Fibroblast of pulmonary artery (primary cell): Measurements from ENCODE around the gene CDKN1A.

Experiments
- DNase-seq: peaks from one replicate; pipeline ENCODE4 v3.0.0-alpha.2; 2010; ENCODE audit warnings: low read depth
- H3K4me3 ChIP-seq: replicated peaks from 2 replicates; pipeline ENCODE4 v1.5.1; 2011; ENCODE audit warnings: low read depth, mild to moderate bottlenecking, control low read depth, low read length, moderate library complexity
- TF ChIP-seq, protein P1 (sequence below): IDR thresholded peaks from 2 replicates; pipeline ENCODE4 v1.5.1; 2011; ENCODE audit warnings: mild to moderate bottlenecking, control low read depth, low read length, inconsistent platforms; ENCODE audit errors: missing control alignments

CDKN1A gene

DNA sequence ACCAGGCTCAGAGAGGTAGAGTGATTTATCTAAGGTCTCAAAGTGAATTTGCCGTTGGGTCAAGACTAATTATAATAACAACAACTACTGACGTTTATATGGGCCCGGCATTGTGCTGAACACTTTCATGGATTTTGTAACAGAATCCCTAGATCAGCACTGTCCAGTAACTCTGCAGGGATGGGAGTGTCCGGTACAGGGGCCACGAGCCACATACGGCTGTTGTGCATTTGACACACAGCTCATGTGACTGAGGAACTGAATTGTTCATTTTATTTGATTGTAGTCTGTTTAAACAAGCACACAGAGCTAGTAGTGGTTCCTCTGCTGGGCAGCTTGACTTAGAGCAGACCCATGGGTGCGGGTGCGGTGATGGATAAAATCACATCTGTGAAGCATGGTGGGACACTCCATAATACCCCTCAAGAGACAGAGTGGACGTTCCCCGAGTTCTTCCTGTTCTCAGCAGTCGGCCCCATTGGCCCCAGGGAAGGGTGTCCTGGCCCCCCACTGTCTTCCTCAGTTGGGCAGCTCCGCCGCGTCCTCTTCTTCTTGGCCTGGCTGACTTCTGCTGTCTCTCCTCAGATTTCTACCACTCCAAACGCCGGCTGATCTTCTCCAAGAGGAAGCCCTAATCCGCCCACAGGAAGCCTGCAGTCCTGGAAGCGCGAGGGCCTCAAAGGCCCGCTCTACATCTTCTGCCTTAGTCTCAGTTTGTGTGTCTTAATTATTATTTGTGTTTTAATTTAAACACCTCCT lies 6.8 kb downstream of the CDKN1A start:
- DNase-seq, result no peak
- no peak overlapping the region for H3K4me3 ChIP-seq
- TF ChIP-seq, protein P1, sequence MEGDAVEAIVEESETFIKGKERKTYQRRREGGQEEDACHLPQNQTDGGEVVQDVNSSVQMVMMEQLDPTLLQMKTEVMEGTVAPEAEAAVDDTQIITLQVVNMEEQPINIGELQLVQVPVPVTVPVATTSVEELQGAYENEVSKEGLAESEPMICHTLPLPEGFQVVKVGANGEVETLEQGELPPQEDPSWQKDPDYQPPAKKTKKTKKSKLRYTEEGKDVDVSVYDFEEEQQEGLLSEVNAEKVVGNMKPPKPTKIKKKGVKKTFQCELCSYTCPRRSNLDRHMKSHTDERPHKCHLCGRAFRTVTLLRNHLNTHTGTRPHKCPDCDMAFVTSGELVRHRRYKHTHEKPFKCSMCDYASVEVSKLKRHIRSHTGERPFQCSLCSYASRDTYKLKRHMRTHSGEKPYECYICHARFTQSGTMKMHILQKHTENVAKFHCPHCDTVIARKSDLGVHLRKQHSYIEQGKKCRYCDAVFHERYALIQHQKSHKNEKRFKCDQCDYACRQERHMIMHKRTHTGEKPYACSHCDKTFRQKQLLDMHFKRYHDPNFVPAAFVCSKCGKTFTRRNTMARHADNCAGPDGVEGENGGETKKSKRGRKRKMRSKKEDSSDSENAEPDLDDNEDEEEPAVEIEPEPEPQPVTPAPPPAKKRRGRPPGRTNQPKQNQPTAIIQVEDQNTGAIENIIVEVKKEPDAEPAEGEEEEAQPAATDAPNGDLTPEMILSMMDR, result no peak

DNA sequence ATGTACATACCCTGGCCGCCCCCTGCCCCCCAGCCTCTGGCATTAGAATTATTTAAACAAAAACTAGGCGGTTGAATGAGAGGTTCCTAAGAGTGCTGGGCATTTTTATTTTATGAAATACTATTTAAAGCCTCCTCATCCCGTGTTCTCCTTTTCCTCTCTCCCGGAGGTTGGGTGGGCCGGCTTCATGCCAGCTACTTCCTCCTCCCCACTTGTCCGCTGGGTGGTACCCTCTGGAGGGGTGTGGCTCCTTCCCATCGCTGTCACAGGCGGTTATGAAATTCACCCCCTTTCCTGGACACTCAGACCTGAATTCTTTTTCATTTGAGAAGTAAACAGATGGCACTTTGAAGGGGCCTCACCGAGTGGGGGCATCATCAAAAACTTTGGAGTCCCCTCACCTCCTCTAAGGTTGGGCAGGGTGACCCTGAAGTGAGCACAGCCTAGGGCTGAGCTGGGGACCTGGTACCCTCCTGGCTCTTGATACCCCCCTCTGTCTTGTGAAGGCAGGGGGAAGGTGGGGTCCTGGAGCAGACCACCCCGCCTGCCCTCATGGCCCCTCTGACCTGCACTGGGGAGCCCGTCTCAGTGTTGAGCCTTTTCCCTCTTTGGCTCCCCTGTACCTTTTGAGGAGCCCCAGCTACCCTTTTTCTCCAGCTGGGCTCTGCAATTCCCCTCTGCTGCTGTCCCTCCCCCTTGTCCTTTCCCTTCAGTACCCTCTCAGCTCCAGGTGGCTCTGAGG lies 7.6 kb downstream of the CDKN1A start:
- no peak overlapping the region for H3K4me3 ChIP-seq
- DNase-seq, result no peak
- TF ChIP-seq, protein P1, result no peak

DNA sequence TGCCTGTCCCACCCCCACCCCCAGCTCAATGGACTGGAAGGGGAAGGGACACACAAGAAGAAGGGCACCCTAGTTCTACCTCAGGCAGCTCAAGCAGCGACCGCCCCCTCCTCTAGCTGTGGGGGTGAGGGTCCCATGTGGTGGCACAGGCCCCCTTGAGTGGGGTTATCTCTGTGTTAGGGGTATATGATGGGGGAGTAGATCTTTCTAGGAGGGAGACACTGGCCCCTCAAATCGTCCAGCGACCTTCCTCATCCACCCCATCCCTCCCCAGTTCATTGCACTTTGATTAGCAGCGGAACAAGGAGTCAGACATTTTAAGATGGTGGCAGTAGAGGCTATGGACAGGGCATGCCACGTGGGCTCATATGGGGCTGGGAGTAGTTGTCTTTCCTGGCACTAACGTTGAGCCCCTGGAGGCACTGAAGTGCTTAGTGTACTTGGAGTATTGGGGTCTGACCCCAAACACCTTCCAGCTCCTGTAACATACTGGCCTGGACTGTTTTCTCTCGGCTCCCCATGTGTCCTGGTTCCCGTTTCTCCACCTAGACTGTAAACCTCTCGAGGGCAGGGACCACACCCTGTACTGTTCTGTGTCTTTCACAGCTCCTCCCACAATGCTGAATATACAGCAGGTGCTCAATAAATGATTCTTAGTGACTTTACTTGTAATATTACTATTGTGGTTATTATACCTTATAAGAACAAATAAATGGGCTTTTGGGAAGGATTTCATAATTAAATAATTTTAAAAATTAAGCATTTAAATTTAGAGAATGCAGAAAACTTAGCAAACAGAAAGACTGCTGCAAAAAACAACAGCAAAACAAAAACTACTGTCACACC lies 8.4 kb downstream of the CDKN1A start:
- no peak for DNase-seq
- TF ChIP-seq, protein P1, result no peak
- no peak overlapping the region for H3K4me3 ChIP-seq

DNA sequence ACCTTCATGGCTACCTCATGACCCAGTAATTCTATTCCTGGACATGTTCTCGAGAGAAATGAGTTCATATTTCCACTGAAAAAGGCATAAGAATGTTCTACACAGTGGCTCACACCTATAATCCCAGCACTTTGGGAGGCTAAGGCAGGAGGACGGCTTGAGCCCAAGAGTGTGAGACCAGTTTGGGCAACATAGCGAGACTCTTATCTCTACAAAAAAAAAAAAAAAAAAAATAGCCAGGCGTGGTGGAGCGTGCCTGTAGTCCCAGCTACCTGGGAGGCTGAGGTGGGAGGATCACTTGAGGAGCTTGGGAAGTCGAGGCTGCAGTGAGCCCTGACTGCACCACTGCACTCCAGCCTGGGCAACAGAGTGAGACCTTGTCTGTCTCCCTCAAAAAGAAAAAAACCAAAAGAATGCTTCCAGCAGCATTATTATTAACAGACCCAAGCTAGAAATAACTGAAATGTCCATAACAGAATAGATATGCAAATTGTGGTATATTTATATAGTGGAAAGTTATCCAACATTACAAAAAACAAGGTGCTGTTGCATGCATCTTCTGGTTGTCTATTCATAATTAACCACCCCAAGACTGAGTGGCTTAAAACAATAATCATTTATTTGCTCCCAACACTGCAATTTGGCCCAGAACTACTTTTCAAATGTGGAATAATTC lies 9.7 kb downstream of the CDKN1A start:
- DNase-seq, result peak; percentile 57
- H3K4me3 ChIP-seq, result no peak overlapping the region
- TF ChIP-seq, protein P1, result no peak

DNA sequence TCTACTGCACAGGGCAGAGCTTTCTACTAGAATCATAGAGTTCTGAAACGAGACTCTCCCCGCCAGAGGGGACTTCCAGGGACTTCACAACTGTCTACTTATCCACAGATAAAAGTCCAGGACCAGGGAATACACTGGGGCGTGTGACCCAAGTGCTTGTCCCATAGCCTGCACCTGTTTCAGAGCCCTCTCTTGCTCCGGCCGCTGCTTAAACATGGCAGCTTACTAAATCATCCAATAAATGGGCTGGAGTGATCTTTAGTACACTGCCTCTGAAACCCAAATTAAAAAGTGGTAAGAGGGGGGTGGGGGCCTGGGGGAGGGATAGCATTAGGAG lies 10.2 kb downstream of the CDKN1A start:
- H3K4me3 ChIP-seq, result no peak overlapping the region
- DNase-seq, result no peak
- TF ChIP-seq, protein P1, result no peak

DNA sequence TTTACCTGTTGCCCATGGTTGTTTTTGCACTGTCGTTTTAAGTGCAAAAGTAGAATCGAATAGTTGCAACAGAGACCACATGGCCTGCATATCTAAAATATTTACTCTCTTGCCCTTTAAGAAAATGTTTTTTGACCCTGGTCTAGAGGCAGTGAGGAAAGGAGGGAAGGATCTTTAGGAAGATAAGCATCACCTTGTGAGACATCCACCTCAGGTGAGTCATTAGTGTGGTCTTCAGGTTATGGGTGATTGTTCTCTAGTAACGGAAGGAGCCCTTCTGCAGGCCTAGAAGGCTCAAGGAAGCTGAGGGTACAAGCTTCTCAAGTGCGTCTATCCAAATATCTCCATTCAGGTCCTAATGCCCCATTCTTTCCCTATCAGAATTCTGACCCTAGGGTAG lies 12.5 kb downstream of the CDKN1A start:
- no peak for DNase-seq
- TF ChIP-seq, protein P1, result no peak
- H3K4me3 ChIP-seq, result no peak overlapping the region
